Stimulated activated CD8-positive, alpha-beta memory T cell treated with anti-CD3 and anti-CD28 coated beads, Interleukin-4, amount 100 ng/mL, for 1 hour (primary cell): ENCODE data around the gene MN1.

ENCODE experiments used
- DNase-seq, 2 donors: peaks; one replicate each; pipeline ENCODE4 v3.0.0-alpha.2; 2020; ENCODE audit warnings: low read depth in 2 of 2, low spot score in 1 of 2

MN1 gene

GRCh38 chr22:27765706-27766291 is 35.8 kb downstream of the MN1 start:
- no peak for DNase-seq

- DNase-seq: no peak
Measured at GRCh38 chr22:27764722-27765236, 36.8 kb downstream of the MN1 start.

- no peak for DNase-seq
Measured at GRCh38 chr22:27761665-27762064, 39.9 kb downstream of the MN1 start.

DNA sequence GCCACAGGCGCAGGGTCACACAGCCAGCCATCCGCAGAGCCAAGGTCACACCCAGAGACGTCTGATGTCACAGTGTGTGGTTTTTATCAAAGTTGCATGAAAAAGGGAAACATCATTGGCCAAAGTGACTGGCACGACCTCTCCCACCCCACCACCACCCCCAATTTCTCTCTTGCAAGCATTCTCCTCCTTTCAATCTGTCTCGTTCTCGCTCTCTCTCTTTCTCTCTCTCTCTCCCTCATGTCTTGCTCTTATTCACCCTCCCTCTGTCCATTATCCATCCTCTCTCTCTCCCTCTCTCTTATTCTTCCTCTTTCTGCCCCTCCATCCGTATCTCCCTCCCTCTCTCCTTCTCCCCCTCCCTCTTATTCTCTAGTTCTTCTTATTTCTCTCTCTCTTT is 40.6 kb downstream of the MN1 start:
- no peak for DNase-seq

DNA sequence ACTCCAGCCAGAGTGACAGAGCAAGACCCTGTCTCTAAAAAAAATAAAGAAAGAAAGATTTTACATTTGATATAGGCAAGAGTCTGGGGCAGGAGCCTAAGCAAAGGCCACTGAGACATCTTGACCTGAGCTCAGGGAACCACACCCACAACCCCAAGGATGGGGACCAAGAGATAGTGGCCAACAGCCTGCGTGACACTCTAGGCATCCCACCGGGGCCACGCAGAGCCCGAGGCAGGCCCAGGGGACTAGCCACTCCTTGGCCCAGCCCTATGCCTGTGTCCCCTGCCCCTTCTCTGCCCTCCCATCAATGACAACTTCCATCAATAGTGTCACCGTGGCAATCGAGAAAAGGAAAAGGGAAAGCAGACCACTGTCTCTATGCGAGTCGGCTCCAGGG is 41.1 kb downstream of the MN1 start:
- no peak for DNase-seq

DNA sequence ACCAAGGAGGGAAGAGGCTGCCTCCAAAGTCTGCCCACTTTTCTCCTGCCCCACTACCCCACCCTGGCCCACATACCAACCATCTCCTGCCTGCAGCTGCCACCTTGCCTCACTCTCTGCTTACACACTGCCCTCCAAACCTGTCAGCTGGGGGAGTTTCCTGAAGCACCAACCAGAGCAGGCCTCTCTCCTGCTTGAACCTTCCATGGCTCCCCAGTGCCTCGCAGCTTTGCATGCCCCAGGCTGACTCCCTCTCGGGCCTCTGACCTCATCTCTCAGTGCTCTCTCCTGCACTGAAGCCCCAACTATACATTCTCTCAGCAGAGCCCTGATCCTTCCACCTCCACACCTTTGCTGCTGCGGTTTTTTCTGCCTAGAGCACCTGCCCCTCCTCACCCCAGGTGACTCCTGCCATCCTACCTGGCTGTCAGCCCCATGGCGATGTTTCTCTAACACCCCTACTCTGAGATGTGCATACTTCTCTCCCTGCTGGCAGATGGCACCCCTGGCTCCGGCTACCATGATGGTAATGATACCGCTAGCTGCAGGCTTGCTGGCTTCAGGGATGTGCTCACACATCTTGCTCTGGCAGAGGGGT is 43.5 kb downstream of the MN1 start:
- DNase-seq: no peak

DNA sequence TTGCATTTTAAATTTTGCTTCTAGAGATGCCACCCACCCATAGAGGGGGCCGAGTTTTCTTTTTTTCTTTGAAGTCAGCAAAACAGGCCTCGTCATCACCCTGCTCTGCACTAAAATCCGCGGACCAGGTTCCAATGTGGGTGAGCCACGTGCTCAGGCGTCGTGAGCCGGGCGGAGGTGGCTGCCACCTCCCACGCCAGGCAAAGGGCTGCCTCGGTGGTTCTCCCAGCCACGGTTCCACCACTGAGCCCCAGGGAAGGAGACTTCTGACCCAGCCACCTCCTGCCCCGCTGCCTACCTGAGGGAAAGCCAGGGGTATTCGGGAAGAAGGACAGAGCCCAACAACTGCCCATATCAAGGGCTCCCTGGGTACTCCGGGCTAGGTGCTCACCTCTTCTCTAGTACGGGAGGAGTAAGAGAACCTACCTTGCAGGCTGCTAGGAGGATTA is 45.3 kb downstream of the MN1 start:
- DNase-seq: no peak

- no peak for DNase-seq
Measured at GRCh38 chr22:27755521-27756211, 45.9 kb downstream of the MN1 start.

DNA sequence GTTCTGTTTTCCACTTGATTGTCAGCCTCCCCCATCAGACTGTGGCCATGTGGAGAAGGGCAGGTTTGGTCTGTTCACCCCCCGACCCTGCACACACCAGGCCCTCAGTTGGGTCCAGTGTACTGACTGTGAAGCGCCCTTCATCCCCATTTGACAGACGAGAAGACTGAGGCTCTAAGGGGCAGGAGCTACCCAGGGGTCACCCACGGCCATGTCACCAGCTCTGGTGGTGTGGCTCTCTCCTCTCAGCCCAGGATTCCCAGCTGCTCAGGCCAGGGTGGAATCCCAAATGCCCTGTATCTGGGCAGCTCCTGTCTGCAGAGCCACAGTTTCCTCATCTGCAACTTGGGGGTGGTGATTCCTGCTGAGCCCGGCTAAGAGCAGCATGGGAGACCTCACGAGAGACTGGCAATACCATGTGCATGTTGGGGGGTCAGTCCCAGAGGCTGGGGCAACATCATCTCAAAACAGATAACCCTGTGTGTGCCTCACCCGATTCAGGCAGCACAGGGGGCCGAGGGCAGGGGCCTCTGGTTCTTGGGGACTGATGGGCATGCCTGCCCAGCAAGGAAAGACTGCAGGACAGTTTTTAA is 46.6 kb downstream of the MN1 start:
- no peak for DNase-seq

DNA sequence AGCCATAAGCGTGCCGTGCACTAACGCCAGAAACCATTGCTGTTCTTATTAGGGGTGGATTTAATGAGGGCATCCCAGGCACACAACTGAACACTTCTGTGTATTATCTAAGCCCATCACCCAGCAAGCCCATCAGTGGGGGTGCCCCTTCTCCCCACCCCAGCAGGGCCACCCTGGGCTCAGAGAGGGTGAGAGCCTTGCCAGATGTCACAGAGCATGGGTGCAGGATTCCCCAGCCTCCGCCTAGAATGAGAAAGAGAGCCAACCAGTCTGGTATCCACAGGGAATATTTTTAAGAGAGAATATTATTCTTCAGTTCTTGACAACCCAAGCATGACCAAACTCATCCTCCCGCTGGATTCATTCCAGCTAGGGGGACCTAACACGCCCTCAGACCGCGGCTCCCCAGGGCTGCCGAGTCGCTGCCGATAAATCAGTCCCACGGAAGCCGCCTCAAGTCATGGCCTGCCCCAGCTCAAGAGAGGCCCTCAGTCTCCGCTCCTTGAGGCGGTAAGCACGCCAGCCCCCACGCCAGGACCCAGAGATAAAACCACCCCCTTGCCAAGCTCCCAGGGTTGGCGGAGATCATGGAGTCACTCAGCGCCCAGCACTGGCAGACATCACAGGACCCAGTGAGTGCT is 47.2 kb downstream of the MN1 start:
- DNase-seq: no peak

GRCh38 chr22:27752771-27753170 is 48.8 kb downstream of the MN1 start:
- no peak for DNase-seq

- no peak for DNase-seq
Measured at GRCh38 chr22:27752141-27752540, 49.4 kb downstream of the MN1 start.

DNA sequence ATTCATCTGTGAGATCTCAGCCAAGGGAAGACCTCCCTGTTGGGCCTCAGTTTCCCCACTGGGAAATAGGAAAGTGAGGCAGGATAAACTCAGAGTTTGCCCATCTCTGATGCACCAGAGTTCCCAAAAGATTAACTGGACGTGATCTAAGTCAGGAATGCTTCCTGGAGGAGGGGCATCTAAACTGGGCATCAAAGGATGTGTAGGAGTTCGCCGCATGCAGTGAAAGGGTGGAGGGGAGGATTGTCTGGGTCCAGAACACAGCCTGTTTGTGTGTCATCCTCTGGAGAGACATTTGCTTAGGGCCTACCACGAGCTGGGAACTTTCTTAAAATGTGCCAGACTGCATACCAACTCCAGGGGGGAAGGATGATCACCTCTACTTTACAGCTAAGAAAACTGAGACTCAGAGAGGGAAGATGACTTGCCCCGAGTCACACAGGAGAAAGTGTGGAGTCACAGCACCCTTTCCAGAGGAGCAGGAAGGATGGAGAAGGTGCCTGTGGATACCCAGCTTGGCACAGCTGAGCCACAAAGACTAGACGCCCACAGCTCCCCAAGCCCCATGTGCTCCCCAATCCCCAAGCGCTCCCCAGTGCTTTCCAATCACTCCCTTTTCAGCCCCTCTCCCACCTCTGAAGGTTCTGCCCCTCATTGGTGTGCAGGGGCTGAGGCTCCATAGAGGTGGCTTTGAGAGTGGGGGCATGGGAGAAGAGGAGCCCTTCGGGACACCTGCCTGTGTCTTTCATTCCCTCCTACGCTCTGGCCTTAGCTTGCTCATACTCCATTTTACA is 50.1 kb downstream of the MN1 start:
- DNase-seq: no peak

GRCh38 chr22:27750584-27751265 is 50.8 kb downstream of the MN1 start:
- no peak for DNase-seq

- no peak for DNase-seq
Measured at GRCh38 chr22:27749597-27750225, 51.8 kb downstream of the MN1 start.

- no peak for DNase-seq
Measured at GRCh38 chr22:27748751-27749191, 52.8 kb downstream of the MN1 start.

- DNase-seq: no peak
Measured at GRCh38 chr22:27748349-27748748, 53.2 kb downstream of the MN1 start.

- DNase-seq: no peak
Measured at GRCh38 chr22:27747396-27748221, 53.9 kb downstream of the MN1 start.

- DNase-seq: no peak
Measured at GRCh38 chr22:27746918-27747317, 54.6 kb downstream of the MN1 start.
